ENCODE results near the gene PCDHB9.
"Not testable (repeated sequence)": the region's sequence is repeated elsewhere in the genome, so short reads cannot be mapped to it uniquely, and the experiment has no call there.

DNA sequence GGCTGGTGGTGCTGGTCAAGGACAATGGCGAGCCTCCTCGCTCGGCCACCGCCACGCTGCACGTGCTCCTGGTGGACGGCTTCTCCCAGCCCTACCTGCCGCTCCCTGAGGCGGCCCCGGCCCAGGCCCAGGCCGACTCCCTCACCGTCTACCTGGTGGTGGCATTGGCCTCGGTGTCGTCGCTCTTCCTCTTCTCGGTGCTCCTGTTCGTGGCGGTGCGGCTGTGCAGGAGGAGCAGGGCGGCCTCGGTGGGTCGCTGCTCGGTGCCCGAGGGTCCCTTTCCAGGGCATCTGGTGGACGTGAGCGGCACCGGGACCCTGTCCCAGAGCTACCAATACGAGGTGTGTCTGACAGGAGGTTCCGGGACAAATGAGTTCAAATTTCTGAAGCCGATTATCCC is 38.5 kb downstream of the PCDHB9 start:
- TF ChIP-seq ZNF274 (IDR thresholded peaks at IDR 0.05; ENCODE audit: low read depth, low read length); YY1 (IDR thresholded peaks at IDR 0.05; ENCODE audit: insufficient read depth, insufficient read length); SUZ12 (IDR thresholded peaks at IDR 0.05; ENCODE audit: extremely low read depth, insufficient read depth, insufficient read length): not testable (repeated sequence)

Measured in NT2/D1 (cell line).